ENCODE measurements around the gene TPT1.
A peak's percentile ranks its signal among the peaks of the same experiment; 100 is the strongest.
"Not testable (repeated sequence)": the region's sequence is repeated elsewhere in the genome, so short reads cannot be mapped to it uniquely, and the experiment has no call there.

Gene TPT1

DNA sequence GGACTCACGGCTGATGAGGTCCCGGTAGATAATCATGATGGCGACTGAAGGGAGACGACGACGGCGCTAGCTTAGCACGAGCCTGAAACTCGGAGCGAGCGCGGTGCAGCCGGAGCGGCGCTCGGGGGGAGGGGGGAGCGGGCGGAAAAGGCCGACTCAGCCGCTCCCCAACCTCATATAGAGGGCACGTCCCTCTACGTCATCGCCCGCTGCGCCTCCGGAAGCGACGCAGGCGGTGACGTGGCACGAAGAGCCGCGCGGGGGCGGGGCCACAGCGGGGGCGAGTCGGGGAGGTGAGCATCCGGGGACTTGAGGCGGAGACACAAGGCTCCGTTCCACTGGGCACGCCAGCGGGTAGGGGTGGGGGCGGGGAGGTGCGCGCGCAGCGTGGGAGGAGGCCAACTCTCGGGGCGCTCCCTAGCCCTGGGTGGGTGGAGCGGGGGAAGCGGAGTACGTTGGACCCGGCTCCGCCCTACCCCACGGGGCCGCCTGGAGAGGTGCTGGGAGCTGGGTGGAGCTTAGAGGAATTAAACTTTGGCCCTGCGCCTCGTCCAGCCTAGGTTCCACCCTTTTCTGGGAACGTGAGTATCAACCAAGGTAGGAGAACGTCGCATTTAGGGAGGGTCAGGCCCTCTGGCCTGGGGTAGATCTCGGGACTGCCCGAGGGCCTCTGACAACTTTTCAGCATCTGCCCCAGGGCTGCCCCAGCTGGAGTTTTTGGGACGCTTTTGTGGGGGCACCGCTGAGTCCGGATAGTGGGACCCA is at the start of gene TPT1:
Gene TPT1, minus strand, starts transcription at position 150 of the 765 bp plus-strand sequence. Its CDS starts 114 bp downstream, at position 36.
- DNase-seq (ENCODE audit: low read depth in 2 of 2): peak; percentile 99 to 100

DNA sequence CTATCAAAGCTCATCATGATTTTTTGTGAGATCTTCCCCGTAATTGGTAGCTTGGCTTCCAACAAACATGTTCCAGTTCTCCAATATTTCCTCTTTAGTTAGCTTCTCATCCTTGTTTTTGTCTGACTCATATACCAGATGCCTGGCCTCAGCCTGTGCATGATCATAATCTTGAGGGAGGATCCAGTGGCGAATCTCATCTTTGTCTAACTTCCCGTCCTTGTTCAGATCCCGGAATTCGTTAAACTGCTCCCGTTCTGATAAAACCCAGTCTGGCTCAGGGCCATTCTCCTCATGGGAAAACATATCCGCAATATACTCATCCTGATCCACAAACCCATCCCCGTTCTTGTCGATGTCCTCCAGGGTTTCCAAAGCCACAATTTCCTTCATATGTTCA is 49.4 kb upstream of the TPT1 start:
- DNase-seq (ENCODE audit: low read depth in 2 of 2): not testable (repeated sequence)

DNA sequence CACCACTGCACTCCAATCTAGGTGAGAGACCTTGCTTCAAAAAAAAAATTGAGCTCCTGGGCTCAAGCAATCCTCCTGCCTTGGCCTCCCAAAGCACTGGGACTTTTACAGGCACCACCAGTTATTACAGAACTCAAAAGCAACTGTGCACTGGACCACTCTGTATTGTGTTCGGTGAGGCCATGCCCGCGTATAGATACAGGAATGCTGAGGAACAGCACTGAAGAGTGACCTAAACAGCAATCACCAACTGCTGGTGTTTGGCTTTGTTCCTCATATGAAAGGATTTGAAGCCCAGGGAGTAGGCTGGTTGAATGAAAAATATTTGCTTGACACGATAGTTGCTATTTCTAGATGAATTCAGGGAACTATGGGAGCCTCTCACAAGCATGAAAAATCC is 47.7 kb upstream of the TPT1 start:
- no peak for DNase-seq (ENCODE audit: low read depth in 2 of 2)

DNA sequence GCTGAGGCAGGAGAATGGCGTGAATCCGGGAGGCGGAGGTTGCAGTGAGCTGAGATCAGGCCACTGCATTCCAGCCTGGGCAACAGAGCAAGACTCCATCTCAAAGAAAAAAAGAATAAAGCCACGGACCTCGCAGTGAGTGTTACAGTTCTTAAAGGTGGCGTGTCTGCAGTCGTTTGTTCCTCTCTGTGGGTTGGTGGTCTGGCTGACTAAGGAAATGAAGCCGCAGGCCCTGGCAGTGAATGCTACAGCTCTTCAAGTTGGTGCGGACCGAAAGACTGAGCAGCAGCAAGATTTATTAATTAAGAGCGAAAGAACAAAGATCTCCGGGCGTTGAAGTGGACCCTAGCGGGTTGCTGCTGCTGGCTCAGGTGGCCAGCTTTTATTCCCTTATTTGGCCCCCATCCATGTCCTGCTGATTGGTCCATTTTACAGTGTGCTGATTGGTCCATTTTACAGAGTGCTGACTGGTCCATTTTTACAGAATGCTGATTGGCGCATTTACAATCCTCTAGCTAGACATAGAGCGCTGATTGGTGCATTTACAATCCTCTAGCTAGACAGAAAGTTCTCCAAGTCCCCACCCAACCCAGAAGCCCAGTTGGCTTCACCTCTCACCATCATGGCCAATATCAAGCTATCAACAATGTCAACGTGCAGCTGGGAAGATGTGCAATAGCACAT is 46.1 kb upstream of the TPT1 start:
- DNase-seq (ENCODE audit: low read depth in 2 of 2): not testable (repeated sequence)

- DNase-seq (ENCODE audit: low read depth in 2 of 2): no peak
Observed at GRCh38 chr13:45385907-45386553, 45.0 kb upstream of the TPT1 start.

DNA sequence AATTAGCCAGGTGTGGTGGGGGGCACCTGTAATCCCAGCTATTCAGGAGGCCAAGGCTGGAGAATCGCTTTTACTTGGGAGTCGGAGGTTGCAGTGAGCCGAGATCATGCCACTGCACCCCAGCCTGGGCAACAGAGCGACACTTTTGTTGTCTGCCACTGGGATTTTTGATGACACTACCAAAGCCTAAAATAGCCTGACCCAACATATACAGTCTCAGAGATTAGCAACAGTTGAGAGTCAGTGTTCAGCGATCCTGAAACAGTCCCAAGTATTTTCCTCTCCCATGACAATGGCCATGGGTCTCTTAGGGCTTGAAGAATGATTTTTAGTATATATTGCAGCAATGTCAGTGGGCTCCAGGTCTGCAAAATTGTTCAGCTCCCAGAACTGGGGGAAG is 44.3 kb upstream of the TPT1 start:
- no peak for DNase-seq (ENCODE audit: low read depth in 2 of 2)

- DNase-seq (ENCODE audit: low read depth in 2 of 2): no peak
Observed at GRCh38 chr13:45384474-45385174, 43.6 kb upstream of the TPT1 start.

DNA sequence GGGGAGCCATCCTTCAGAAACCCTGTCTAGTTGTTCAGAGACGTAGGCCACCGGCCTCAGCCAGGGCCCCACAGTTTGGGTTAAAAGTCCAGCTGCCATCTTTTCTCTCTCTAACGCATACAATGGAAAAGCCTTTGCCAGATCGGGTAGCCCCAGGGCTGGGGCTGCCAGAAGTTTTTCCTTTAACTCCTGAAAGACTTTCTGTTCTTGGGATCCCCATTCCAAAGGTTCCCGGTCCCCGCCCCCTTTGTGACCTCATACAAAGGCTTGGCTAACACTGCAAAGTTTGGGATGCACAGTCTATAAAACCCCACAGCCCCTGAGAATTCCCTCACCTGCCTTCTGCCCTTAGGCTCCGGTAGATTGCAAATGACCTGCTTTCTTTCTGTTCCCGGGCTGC is 41.8 kb upstream of the TPT1 start:
- not testable (repeated sequence) for DNase-seq (ENCODE audit: low read depth in 2 of 2)

GRCh38 chr13:45381196-45381595 is 40.2 kb upstream of the TPT1 start:
- DNase-seq (ENCODE audit: low read depth in 2 of 2): no peak

- not testable (repeated sequence) for DNase-seq (ENCODE audit: low read depth in 2 of 2)
Observed at GRCh38 chr13:45380708-45381107, 39.7 kb upstream of the TPT1 start.

GRCh38 chr13:45379516-45379915 is 38.5 kb upstream of the TPT1 start:
- DNase-seq (ENCODE audit: low read depth in 2 of 2): not testable (repeated sequence)

GRCh38 chr13:45378786-45379185 is 37.8 kb upstream of the TPT1 start:
- not testable (repeated sequence) for DNase-seq (ENCODE audit: low read depth in 2 of 2)

GRCh38 chr13:45377314-45377713 is 36.3 kb upstream of the TPT1 start:
- not testable (repeated sequence) for DNase-seq (ENCODE audit: low read depth in 2 of 2)

- not testable (repeated sequence) for DNase-seq (ENCODE audit: low read depth in 2 of 2)
Observed at GRCh38 chr13:45376651-45377050, 35.7 kb upstream of the TPT1 start.

- DNase-seq (ENCODE audit: low read depth in 2 of 2): no peak
Observed at GRCh38 chr13:45374917-45375316, 33.9 kb upstream of the TPT1 start.

- DNase-seq (ENCODE audit: low read depth in 2 of 2): no peak
Observed at GRCh38 chr13:45373162-45373547, 32.2 kb upstream of the TPT1 start.

DNA sequence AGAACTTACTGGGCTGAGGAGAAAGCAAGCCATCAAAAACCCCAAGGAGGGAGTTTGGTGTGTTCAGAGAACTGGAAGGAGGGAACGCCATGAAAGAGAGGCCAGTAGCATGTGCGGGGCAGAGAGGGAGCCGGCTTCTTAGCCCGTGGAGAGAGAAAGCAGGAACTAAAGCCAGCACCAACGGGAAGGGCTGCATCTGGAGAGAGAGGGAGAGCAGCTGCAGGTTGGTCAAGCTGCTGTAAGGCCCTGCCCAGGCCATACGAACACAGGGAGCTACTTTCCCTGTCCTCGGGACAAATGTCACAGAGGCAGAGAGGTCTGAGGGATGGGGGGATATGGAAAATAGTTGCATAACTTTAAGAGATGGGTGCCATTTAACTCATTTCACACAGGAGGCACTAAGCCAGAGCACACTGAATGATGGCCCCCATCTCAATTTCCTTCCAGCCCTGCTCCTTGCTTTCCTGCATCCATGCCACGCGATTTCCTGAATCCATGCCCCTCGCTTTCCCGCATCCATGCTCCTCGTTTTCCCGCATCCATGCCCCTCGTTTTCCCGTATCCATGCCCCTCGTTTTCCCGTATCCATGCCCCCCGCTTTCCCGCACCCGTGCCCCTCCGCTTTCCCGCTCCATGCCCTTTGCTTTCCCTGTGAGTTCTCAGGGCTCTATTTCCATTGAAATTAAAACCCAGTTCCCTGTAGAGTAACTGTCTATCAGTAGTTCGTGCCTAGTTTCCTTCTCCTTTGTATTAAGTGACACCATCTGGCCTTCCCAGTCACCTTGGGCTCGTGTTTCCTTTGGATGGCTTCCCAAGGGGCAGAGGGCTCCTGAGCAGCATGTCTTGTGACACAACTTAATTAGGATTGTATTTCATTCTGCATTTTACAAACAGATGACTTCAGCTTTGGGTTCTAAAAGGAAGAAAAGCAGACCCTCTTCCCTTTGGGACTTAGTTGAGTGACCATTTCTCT is 31.5 kb upstream of the TPT1 start:
- no peak for DNase-seq (ENCODE audit: low read depth in 2 of 2)

- DNase-seq (ENCODE audit: low read depth in 2 of 2): peak in 1 of 2 donors; percentile 21
Observed at GRCh38 chr13:45370922-45371406, 30.0 kb upstream of the TPT1 start.

DNA sequence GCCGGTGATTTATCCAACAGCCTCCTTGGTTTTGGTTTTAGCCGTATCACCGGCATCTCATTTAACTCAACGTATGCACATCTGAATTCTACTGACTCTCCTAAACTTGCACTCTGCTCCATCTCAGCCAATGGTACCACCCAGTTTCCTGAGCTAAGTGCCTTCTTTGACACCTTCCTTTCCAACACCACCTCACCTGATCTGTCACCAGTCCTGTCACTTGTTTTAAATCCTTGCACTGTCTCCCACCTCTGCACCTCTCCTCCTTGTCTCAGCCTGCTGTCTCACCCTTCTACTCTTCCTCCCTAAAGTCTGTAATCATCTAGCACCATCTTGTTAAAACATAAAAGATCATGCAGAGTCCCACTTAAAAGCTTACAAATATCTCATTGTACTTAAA is 28.1 kb upstream of the TPT1 start:
- no peak for DNase-seq (ENCODE audit: low read depth in 2 of 2)

DNA sequence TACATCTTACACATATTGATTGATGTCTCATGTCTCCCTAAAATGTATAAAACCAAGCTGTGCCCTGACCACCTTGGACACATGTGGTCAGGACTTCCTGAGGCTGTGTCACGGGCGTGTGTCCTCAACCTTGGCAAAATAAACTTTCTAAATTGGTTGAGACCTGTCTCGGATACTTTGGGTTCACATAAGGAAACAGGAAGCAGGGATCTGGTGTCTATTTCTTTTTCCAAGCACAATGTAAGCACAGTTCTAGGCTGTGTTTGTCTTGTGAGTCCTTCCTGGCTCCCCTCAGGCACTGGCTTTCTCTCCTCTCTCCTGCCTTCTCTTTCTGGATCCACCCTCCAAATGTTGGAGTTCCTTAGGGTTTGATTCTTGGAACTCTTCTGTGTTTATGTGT is 27.6 kb upstream of the TPT1 start:
- no peak for DNase-seq (ENCODE audit: low read depth in 2 of 2)

- DNase-seq (ENCODE audit: low read depth in 2 of 2): no peak
Observed at GRCh38 chr13:45368005-45368404, 27.0 kb upstream of the TPT1 start.

All from activated CD8-positive, alpha-beta memory T cell treated with anti-CD3 and anti-CD28 coated beads for 4 hours (primary cell).